CD1c-positive myeloid dendritic cell (primary cell): ENCODE measurements around the gene PRDX2.
A peak's percentile ranks its signal among the peaks of the same experiment; 100 is the strongest.
"Not testable (repeated sequence)": the region's sequence is repeated elsewhere in the genome, so short reads cannot be mapped to it uniquely, and the experiment has no call there.

Experiments used
- DNase-seq: peaks from one replicate; pipeline ENCODE4 v3.0.0-alpha.2; 2016; ENCODE audit errors: extremely low spot score

Gene PRDX2

GRCh38 chr19:12801466-12802266 lies at the start of gene PRDX2, which contains the start of gene THSD8:
Gene PRDX2, minus strand, starts transcription at chr19:12801800. Its CDS starts 539 bp downstream, at chr19:12801261.
Gene THSD8, plus strand, starts transcription at chr19:12802069. Its CDS starts 3 bp downstream, at chr19:12802072.
- peak; percentile 57 for DNase-seq

GRCh38 chr19:12847159-12848139 lies 45.8 kb upstream of the PRDX2 start:
- peak; percentile 93 for DNase-seq

- DNase-seq = not testable (repeated sequence)
These were observed 45.0 kb upstream of the PRDX2 start for GRCh38 chr19:12846613-12847012.

- DNase-seq = no peak
These were observed 42.6 kb upstream of the PRDX2 start for GRCh38 chr19:12843999-12844732.

GRCh38 chr19:12843328-12843727 lies 41.7 kb upstream of the PRDX2 start:
- no peak for DNase-seq

GRCh38 chr19:12842511-12842910 lies 40.9 kb upstream of the PRDX2 start:
- no peak for DNase-seq

- DNase-seq = no peak
These were observed 39.5 kb upstream of the PRDX2 start for GRCh38 chr19:12841094-12841493.

GRCh38 chr19:12840091-12841079 lies 38.8 kb upstream of the PRDX2 start:
- DNase-seq = peak; percentile 47

GRCh38 chr19:12838886-12839756 lies 37.5 kb upstream of the PRDX2 start:
- DNase-seq = no peak

- DNase-seq = peak; percentile 66
These were observed 36.7 kb upstream of the PRDX2 start, which contains the start of gene MAST1 for GRCh38 chr19:12838182-12838885. Gene MAST1, plus strand, starts transcription at chr19:12838515. Its CDS starts 58 bp downstream, at chr19:12838573.

- no peak for DNase-seq
These were observed 35.6 kb upstream of the PRDX2 start for GRCh38 chr19:12837225-12837624.

- DNase-seq = no peak
These were observed 34.9 kb upstream of the PRDX2 start for GRCh38 chr19:12836529-12836863.

- DNase-seq = peak; percentile 37
These were observed 33.6 kb upstream of the PRDX2 start for GRCh38 chr19:12834976-12835757.

GRCh38 chr19:12834566-12834943 lies 33.0 kb upstream of the PRDX2 start, which contains the start of gene RTBDN:
Gene RTBDN, minus strand, starts transcription at chr19:12834579. Its CDS starts 4,600 bp downstream, at chr19:12829979.
- no peak for DNase-seq

- DNase-seq = peak; percentile 19
These were observed 32.4 kb upstream of the PRDX2 start for GRCh38 chr19:12833738-12834565.

GRCh38 chr19:12833418-12833737 lies 31.8 kb upstream of the PRDX2 start:
- no peak for DNase-seq

- no peak for DNase-seq
These were observed 26.9 kb upstream of the PRDX2 start for GRCh38 chr19:12828494-12828893.
